ENCODE measurements around the gene OBSCN.
"Not testable (repeated sequence)": the region's sequence is repeated elsewhere in the genome, so short reads cannot be mapped to it uniquely, and the experiment has no call there.

The OBSCN gene

GRCh38 chr1:228212966-228213844 lies 5.4 kb downstream of the OBSCN start:
- peak; percentile 77 to 84 for DNase-seq (ENCODE audit: low read depth in 1 of 2, low spot score in 1 of 2)

GRCh38 chr1:228213917-228214808 lies 6.3 kb downstream of the OBSCN start:
- no peak for DNase-seq (ENCODE audit: low read depth in 1 of 2, low spot score in 1 of 2)

GRCh38 chr1:228214921-228215662 lies 7.2 kb downstream of the OBSCN start:
- no peak for DNase-seq (ENCODE audit: low read depth in 1 of 2, low spot score in 1 of 2)

GRCh38 chr1:228215663-228216116 lies 7.8 kb downstream of the OBSCN start:
- DNase-seq (ENCODE audit: low read depth in 1 of 2, low spot score in 1 of 2): no peak

GRCh38 chr1:228216371-228217320 lies 8.8 kb downstream of the OBSCN start:
- no peak for DNase-seq (ENCODE audit: low read depth in 1 of 2, low spot score in 1 of 2)

GRCh38 chr1:228217551-228218344 lies 9.9 kb downstream of the OBSCN start:
- DNase-seq (ENCODE audit: low read depth in 1 of 2, low spot score in 1 of 2): no peak

- no peak for DNase-seq (ENCODE audit: low read depth in 1 of 2, low spot score in 1 of 2)
Observed at GRCh38 chr1:228218513-228219244, 10.8 kb downstream of the OBSCN start.

GRCh38 chr1:228219245-228219961 lies 11.6 kb downstream of the OBSCN start:
- no peak for DNase-seq (ENCODE audit: low read depth in 1 of 2, low spot score in 1 of 2)

- no peak for DNase-seq (ENCODE audit: low read depth in 1 of 2, low spot score in 1 of 2)
Observed at GRCh38 chr1:228219962-228220780, 12.3 kb downstream of the OBSCN start.

GRCh38 chr1:228221097-228221496 lies 13.3 kb downstream of the OBSCN start:
- DNase-seq (ENCODE audit: low read depth in 1 of 2, low spot score in 1 of 2): not testable (repeated sequence)

GRCh38 chr1:228222548-228222947 lies 14.7 kb downstream of the OBSCN start:
- no peak for DNase-seq (ENCODE audit: low read depth in 1 of 2, low spot score in 1 of 2)

GRCh38 chr1:228224198-228225164 lies 16.6 kb downstream of the OBSCN start:
- DNase-seq (ENCODE audit: low read depth in 1 of 2, low spot score in 1 of 2): no peak

GRCh38 chr1:228225165-228225710 lies 17.4 kb downstream of the OBSCN start:
- DNase-seq (ENCODE audit: low read depth in 1 of 2, low spot score in 1 of 2): no peak

GRCh38 chr1:228225740-228226139 lies 17.9 kb downstream of the OBSCN start:
- DNase-seq (ENCODE audit: low read depth in 1 of 2, low spot score in 1 of 2): no peak

GRCh38 chr1:228226141-228226874 lies 18.5 kb downstream of the OBSCN start:
- DNase-seq (ENCODE audit: low read depth in 1 of 2, low spot score in 1 of 2): no peak

Measured in activated CD4-positive, alpha-beta T cell treated with anti-CD3 and anti-CD28 coated beads, Interleukin-2, amount 50 U/mL, for 24 hours (primary cell).